HCT116 (cell line): ENCODE results near the gene ABCA1. TPM values are rescaled to one million over a fixed set of nuclear protein-coding genes. Genes with fewer than 3 reads are reported as not detected.

Experiments used
- ATAC-seq: fragments of 200-7000 bp; cut with Tn5 transposase; 2 replicates; pipeline ENCODE4 v1.9.1; 2020; ENCODE audit warnings: mild to moderate bottlenecking, moderate library complexity
- BruUV-seq: library from RNA; stranded (reverse); fragments of 400-500 nt; replicated peaks from 2 replicates; lab custom pipeline; 2021; lab: Mats Ljungman, UMichigan
- CTCF ChIA-PET: fragments of 300-600 bp; sonication (Branson Sonifier 250); formaldehyde crosslinking; loops from one replicate; lab custom pipeline; 2021; ENCODE audit warnings: antibody characterized with exemption; lab: Charles Lee
- POLR2A ChIA-PET: fragments of 300-600, 350-600 bp; sonication (Branson Sonifier 250); formaldehyde crosslinking; loops from one replicate; lab custom pipeline; 2021; ENCODE audit warnings: antibody characterized with exemption; lab: Charles Lee
- RAD21 ChIA-PET, 2 experiments: fragments of 300-600 bp; sonication (Branson Sonifier 250); formaldehyde crosslinking; loops; one replicate each; lab custom pipeline; 2023; ENCODE audit warnings: low total read pairs in 2 of 2; ENCODE audit not compliant: uncharacterized antibody in 2 of 2, unreplicated experiment in 2 of 2, low non-redundant PET in 1 of 2; lab: Charles Lee
- DNase-seq: peaks from one replicate; pipeline ENCODE4 v3.0.0-alpha.2; 2010; ENCODE audit warnings: low read depth, low spot score
- H2AFZ ChIP-seq: fragments of 200-600 bp; shearing (Covaris generic), sonication (generic); 2 replicates; pipeline ENCODE4 v1.6.1; 2017; ENCODE audit warnings: low read depth, mixed run types, mixed read lengths, antibody characterized with exemption, low read length; ENCODE audit not compliant: poor library complexity, severe bottlenecking
- H3K27ac ChIP-seq: 2 replicates; pipeline ENCODE4 v1.5.1; 2012; ENCODE audit warnings: low read depth, low read length
- H3K27me3 ChIP-seq: fragments of 200-600 bp; sonication (generic); 2 replicates; pipeline ENCODE4 v1.6.1; 2016; ENCODE audit warnings: mixed run types, low read length, mixed read lengths; ENCODE audit not compliant: insufficient read depth
- H3K36me3 ChIP-seq, 2 experiments: fragments of 200-500 bp in 1 of 2; fragments of 200-600 bp in 1 of 2; sonication (Bioruptor generic) in 1 of 2; sonication (generic) in 1 of 2; 2 replicates each; pipeline versions ENCODE4 v1.5.1 to v1.6.1; 2014 to 2016; ENCODE audit warnings: low read length in 2 of 2, inconsistent platforms in 1 of 2, mixed read lengths in 1 of 2, mixed run types in 1 of 2; ENCODE audit not compliant: insufficient read depth in 2 of 2, control insufficient read depth in 1 of 2
- H3K4me1 ChIP-seq, 2 experiments: fragments of 200-600 bp in 1 of 2; sonication (generic) in 1 of 2; 2 replicates each; pipeline versions ENCODE4 v1.5.1 to v1.6.1; 2012 to 2017; ENCODE audit warnings: low read length in 2 of 2, inconsistent platforms in 1 of 2, mild to moderate bottlenecking in 1 of 2, mixed read lengths in 1 of 2, mixed run types in 1 of 2, moderate library complexity in 1 of 2; ENCODE audit not compliant: insufficient read depth in 2 of 2, control insufficient read depth in 1 of 2
- H3K4me2 ChIP-seq: fragments of 200-600 bp; sonication (generic); 2 replicates; pipeline ENCODE4 v1.6.1; 2017; ENCODE audit warnings: mixed run types, low read length, mixed read lengths
- H3K4me3 ChIP-seq, 2 experiments: fragments of 200-600 bp in 1 of 2; sonication (generic) in 1 of 2; replicated peaks in 1 of 2; 2 replicates each; pipeline ENCODE4 v1.5.1; 2011 to 2016; ENCODE audit warnings: low read length in 2 of 2, control low read depth in 1 of 2, low read depth in 1 of 2, mild to moderate bottlenecking in 1 of 2, mixed read lengths in 1 of 2, mixed run types in 1 of 2
- H3K79me2 ChIP-seq: fragments of 200-600 bp; sonication (generic); 2 replicates; pipeline ENCODE4 v1.6.1; 2017; ENCODE audit warnings: mild to moderate bottlenecking, mixed run types, low read length, moderate library complexity, mixed read lengths; ENCODE audit not compliant: insufficient read depth
- H3K9ac ChIP-seq: fragments of 200-600 bp; sonication (generic); 2 replicates; pipeline ENCODE4 v1.6.1; 2016; ENCODE audit warnings: low read length, mixed read lengths
- H3K9me2 ChIP-seq: fragments of 200-600 bp; sonication (generic), shearing (Covaris generic); 2 replicates; pipeline ENCODE4 v1.6.1; 2017; ENCODE audit warnings: mixed run types, mild to moderate bottlenecking, moderate library complexity; ENCODE audit not compliant: insufficient read depth
- H3K9me3 ChIP-seq, 2 experiments: fragments of 200-500 bp in 1 of 2; fragments of 200-600 bp in 1 of 2; sonication (Bioruptor generic) in 1 of 2; sonication (generic) in 1 of 2; 2 replicates each; pipeline ENCODE4 v1.6.1; 2014 to 2017; ENCODE audit warnings: low read length in 2 of 2, mixed read lengths in 2 of 2, inconsistent platforms in 1 of 2, low read depth in 1 of 2, mild to moderate bottlenecking in 1 of 2, mixed run types in 1 of 2, moderate library complexity in 1 of 2; ENCODE audit not compliant: control insufficient read depth in 1 of 2, insufficient read depth in 1 of 2
- H4K20me1 ChIP-seq: fragments of 200-600 bp; sonication (generic), shearing (Covaris generic); 2 replicates; pipeline ENCODE4 v1.6.1; 2017; ENCODE audit warnings: mixed run types, mild to moderate bottlenecking, moderate library complexity; ENCODE audit not compliant: insufficient read depth
- ATF3 ChIP-seq: IDR thresholded peaks from 2 replicates; pipeline ENCODE4 v1.6.1; 2012
- CBX3 ChIP-seq: IDR thresholded peaks from 2 replicates; pipeline ENCODE4 v1.6.1; 2012; ENCODE audit warnings: low read depth
- CTCF ChIP-seq, 3 experiments: fragments of 200-600 bp in 1 of 3; sonication (generic) in 1 of 3; IDR thresholded peaks in 2 of 3; conservative IDR thresholded peaks in 1 of 3; 2 replicates each; pipeline ENCODE4 v1.5.1; 2012 to 2017; ENCODE audit warnings: low read depth in 2 of 3, low read length in 2 of 3, antibody characterized with exemption in 1 of 3, borderline replicate concordance in 1 of 3, control low read depth in 1 of 3, mild to moderate bottlenecking in 1 of 3, mixed read lengths in 1 of 3, mixed run types in 1 of 3, moderate library complexity in 1 of 3; ENCODE audit not compliant: insufficient read depth in 1 of 3
- EGR1 ChIP-seq: IDR thresholded peaks from 2 replicates; pipeline ENCODE4 v1.6.1; 2012; ENCODE audit warnings: low read depth
- ELF1 ChIP-seq: IDR thresholded peaks from 2 replicates; pipeline ENCODE4 v1.6.1; 2012; ENCODE audit warnings: low read depth, borderline replicate concordance
- EZH2phosphoT487 ChIP-seq: fragments of 200-600 bp; IDR thresholded peaks from 2 replicates; pipeline ENCODE4 v1.6.1; 2018; ENCODE audit warnings: antibody characterized with exemption, borderline replicate concordance
- FOSL1 ChIP-seq: IDR thresholded peaks from 2 replicates; pipeline ENCODE4 v1.6.1; 2012; ENCODE audit warnings: low read depth
- MAX ChIP-seq: IDR thresholded peaks from 2 replicates; pipeline ENCODE4 v1.6.1; 2012
- POLR2A ChIP-seq: IDR thresholded peaks from 2 replicates; pipeline ENCODE4 v1.7.0; 2011; ENCODE audit warnings: borderline replicate concordance; ENCODE audit not compliant: insufficient read depth, insufficient read length; ENCODE audit errors: extremely low read depth
- POLR2AphosphoS5 ChIP-seq: IDR thresholded peaks from 2 replicates; pipeline ENCODE4 v1.6.1; 2011; ENCODE audit warnings: mild to moderate bottlenecking, low read depth, low read length, moderate library complexity
- REST ChIP-seq: IDR thresholded peaks from 2 replicates; pipeline ENCODE4 v1.6.1; 2012; ENCODE audit warnings: low read depth
- SIN3A ChIP-seq: IDR thresholded peaks from 2 replicates; pipeline ENCODE4 v1.6.1; 2012; ENCODE audit warnings: low read depth
- SP1 ChIP-seq: IDR thresholded peaks from 2 replicates; pipeline ENCODE4 v1.6.1; 2012; ENCODE audit warnings: low read depth
- SRF ChIP-seq: IDR thresholded peaks from 2 replicates; pipeline ENCODE4 v1.6.1; 2012; ENCODE audit warnings: low read depth
- TCF7L2 ChIP-seq: IDR thresholded peaks from 2 replicates; pipeline ENCODE4 v1.7.0; 2011; ENCODE audit warnings: borderline replicate concordance, inconsistent platforms; ENCODE audit not compliant: insufficient read depth, insufficient read length; ENCODE audit errors: extremely low read depth
- YY1 ChIP-seq: IDR thresholded peaks from 2 replicates; pipeline ENCODE4 v1.6.1; 2011; ENCODE audit warnings: low read length, low read depth, moderate library complexity, mild to moderate bottlenecking; ENCODE audit not compliant: insufficient replicate concordance; ENCODE audit errors: extremely low read depth
- ZBTB33 ChIP-seq: IDR thresholded peaks from 2 replicates; pipeline ENCODE4 v1.6.1; 2011; ENCODE audit warnings: mild to moderate bottlenecking, low read length, moderate library complexity; ENCODE audit not compliant: insufficient replicate concordance; ENCODE audit errors: extremely low read depth
- ZFX ChIP-seq: fragments of 450-650 bp; IDR thresholded peaks from 2 replicates; pipeline ENCODE4 v1.6.1; 2017
- ZNF274 ChIP-seq: fragments of 200-500 bp; sonication (Bioruptor generic); IDR thresholded peaks from 2 replicates; pipeline ENCODE4 v1.6.1; 2014; ENCODE audit warnings: mild to moderate bottlenecking, low read depth, low read length, inconsistent platforms
- intact Hi-C: fragments of 100-400 bp; cut with micrococcal nuclease; formaldehyde crosslinking; loops from 2 replicates; pipeline ENCODE4 v1.10.0; 2022
- total RNA-seq: library from RNA; stranded (reverse); gene quantifications from one replicate; pipeline ENCODE4 v1.2.1, GENCODE V29; 2021; ENCODE audit not compliant: unreplicated experiment

Gene ABCA1
- total RNA-seq, 1 experiment from 2014 or later: 0.89 TPM

- Histone ChIP-seq H3K79me2 (no peaks in the 10 kb centered on the region), H4K20me1 (no peaks in the 10 kb centered on the region), H3K4me2 (no peak overlapping the region), H3K9ac (no peak overlapping the region), H2AFZ (no peak overlapping the region), H3K27me3 (no peaks in the 10 kb centered on the region), H3K4me3 (no peak overlapping the region), H3K9me3 (no peaks in the 10 kb centered on the region), H3K36me3 (no peaks in the 10 kb centered on the region), H3K9me2 (no peaks in the 10 kb centered on the region), H3K27ac (no peak overlapping the region), H3K4me1 (no peaks in the 10 kb centered on the region)
- intact Hi-C loops: no loop called here
- ChIA-PET RAD21 (no interaction called here), POLR2A (no interaction called here), CTCF (interaction anchor here (1.1 kb wide), 1 partner anchor 9 kb away, joined by 4 read pairs; no protein-coding TSS in a partner anchor)
- TF ChIP-seq ZFX (no peak), CTCF (IDR thresholded peaks at IDR 0.05 in 2 of 3, conservative IDR thresholded peaks at IDR 0.05 in 1 of 3; ENCODE audit: borderline replicate concordance in 1 of 3, insufficient read depth in 1 of 3, low read depth in 2 of 3, low read length in 2 of 3) (no peak), ELF1 (no peak), SRF (no peak), EGR1 (no peak), SIN3A (no peak), EZH2phosphoT487 (no peak), FOSL1 (no peak), POLR2A (no peak), YY1 (no peak), TCF7L2 (no peak), MAX (no peak), CBX3 (no peak), REST (no peak), ZNF274 (no peak), ZBTB33 (no peak), POLR2AphosphoS5 (no peak), ATF3 (no peak), SP1 (no peak)
- ATAC-seq (no peak), DNase-seq (no peak)
- no TSS peak for BruUV-seq
Measured at GRCh38 chr9:104853683-104854082, 74.3 kb downstream of the ABCA1 start.
